Germinal center (tissue), 1 donor: ENCODE results near the gene ANXA5.
"Not testable (repeated sequence)": the region's sequence is repeated elsewhere in the genome, so short reads cannot be mapped to it uniquely, and the experiment has no call there.

Source experiments
- DNase-seq: peaks from one replicate; pipeline ENCODE4 v3.0.0; 2012; ENCODE audit warnings: mixed read lengths, low spot score

Gene ANXA5

DNA sequence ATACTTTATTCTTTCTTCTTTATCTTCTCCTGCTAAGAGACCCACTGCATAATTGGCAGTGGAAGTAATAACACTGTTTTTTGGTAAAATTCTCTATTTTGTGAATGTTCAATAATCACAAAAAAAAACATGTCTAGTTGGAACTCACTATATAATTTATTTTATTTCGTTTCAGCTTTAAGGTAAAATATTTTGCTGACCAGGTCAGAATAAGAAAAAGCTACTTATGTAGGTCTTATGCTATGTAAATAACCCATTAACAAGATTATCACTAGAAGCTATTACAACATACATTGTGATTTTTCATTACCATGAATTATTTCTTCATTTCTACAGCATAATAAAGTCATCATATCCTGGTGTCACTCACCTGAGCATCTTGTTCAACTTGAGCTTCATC lies 19.3 kb downstream of the ANXA5 start:
- DNase-seq = no peak

DNA sequence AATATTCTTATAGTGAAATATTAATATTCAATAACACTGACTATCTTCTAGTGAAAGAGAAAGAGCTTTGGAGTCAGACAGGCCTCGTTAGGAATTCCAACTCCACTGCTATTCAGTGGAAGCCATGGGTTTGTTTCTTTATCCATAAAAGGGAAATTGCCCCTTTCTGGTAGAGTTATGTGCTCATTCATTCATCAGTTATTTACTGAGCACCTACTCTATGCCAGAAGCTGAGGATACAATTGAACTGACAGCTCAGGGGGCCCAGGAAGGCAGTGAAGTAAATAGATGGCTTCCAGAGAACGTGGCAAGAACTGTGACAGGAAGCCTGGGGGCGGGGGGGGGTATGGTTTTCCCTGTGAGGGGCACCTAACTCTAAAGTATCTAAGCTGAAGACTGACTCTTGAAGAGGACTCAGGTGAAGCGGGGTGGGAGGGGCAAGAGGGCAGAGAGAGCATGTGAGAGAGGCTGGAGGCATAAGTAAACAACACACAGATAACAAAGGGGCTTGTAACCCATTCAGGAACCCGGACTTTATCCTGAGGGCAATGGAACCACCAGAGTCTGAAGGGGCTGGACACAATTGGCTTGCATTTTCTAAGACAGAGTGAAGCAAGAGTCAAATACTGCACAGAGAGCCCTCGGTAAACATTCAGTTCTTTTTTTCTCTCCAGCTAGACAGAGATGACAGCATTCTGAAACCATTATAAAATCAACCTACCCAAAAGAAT lies 20.3 kb downstream of the ANXA5 start:
- DNase-seq = no peak

DNA sequence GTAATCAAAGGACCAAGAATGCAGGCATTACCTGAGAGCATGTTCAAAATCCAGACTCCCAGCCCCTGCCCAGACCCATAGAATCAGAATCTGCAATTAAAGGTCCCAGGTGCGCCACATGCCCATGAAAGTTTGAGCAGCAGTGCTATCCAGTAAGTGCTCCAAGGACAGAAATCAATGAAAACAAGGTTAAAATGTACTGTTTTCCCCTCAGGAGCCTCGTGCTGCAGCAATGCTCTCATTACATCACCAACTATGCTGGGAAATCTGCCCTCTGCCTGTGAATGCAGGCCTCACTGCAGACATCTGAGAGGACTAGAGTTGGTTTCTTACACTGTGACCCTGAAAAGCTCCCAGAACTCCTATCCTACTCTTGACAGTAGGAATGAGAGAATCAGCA lies 21.1 kb downstream of the ANXA5 start:
- DNase-seq = no peak

DNA sequence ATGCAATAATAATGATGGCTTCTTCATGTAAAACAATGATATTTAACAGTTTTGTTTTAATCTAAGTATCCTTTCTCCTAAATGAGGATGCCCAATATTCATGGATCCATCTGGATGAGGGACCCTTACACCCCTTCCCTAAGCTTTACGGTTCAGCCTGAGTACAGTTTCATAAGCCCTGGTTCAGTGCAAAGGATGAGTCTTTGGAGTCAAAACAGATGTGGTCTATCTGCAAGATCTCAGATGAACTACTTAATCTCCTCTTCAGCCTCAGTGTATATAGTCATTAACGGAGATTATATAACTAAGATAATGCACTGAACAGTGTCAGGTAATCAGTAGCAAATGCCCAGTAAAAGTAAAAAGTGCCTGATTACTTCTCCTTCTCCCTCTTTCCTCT lies 22.1 kb downstream of the ANXA5 start:
- no peak for DNase-seq

- no peak for DNase-seq
These were observed 22.6 kb downstream of the ANXA5 start for GRCh38 chr4:121674191-121674590.

- DNase-seq = no peak
These were observed 27.6 kb downstream of the ANXA5 start for GRCh38 chr4:121669163-121669550.

DNA sequence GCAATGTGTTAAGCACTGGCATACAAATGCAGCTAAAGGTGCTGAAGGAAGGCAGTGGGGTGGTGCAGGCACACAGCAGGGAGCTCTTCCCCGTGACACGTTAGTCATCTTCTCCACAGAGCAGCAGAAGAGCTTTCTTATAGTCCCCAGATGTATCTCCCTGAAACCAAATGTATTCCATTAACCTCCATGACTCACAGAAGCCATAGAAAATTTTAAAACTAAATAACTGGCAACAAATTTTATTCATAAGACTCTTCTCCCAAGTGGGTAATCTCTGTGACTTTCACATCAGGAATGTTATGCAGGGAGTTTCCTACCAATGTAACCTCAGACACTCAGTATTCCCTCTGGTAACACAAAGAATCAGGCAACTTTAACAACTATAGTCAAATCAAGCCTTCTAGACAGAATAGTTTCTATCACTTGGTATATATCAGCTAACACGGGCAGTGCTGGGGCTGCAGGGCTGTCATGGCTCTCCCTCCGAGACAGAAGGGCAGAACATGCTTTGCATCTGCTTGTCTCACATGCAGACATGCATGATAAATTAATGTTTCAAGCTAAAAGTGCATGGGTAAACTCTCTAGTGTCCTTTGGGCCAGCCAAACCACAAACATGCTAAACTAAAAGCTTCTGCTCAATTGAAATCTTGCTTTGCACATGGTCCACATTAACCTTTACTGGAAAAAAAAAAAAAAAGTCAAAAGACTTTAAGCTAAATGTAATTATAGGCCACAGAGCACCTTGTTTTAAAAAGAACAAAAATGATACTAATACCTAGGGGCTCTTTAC lies 28.2 kb downstream of the ANXA5 start:
- DNase-seq = no peak

DNA sequence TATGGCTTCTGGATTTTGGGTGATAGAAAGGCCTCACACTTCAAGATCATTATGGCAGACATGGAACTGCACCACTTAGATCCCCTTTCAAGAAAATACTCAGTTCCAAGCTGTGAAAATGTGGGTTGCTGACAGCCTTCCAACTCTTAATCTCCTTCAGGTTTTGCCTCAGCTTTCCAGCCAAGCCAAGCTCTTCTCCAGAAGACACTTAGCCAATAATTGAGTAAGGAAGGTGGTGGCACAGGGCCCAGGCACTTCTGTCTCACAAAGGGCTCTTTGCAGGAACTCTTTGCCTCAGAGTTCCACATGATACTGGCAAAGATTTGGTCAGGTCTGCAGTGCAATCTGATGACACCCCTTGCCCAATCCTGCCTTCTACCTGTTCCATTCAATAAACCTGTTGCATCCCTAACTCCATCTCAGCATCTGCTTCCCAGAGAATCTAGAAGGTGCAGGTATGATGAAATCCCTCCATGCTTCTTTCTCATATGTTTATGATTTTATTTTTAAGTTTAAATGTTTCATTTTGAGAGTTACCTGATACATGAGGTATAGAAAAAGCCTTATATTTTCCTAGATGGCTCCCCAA lies 30.6 kb downstream of the ANXA5 start:
- no peak for DNase-seq

DNA sequence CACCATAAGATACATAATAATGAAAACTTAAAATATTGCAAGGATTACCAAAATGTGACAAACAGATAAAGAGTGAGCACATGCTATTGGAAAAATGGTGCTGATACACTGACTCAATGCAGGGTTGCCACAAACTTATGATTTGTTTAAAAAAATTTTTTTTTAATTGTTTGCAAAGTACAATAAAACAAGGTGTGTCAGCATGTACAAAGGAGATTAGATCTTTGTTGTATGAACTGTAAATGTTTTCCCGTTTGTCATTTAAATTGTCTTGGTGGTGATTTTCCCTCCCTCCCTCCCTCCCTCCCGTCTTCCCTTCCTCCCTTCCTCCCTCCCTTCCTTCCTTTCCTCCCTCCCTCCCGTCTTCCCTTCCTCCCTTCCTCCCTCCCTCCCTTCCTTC lies 31.4 kb downstream of the ANXA5 start:
- DNase-seq = no peak

DNA sequence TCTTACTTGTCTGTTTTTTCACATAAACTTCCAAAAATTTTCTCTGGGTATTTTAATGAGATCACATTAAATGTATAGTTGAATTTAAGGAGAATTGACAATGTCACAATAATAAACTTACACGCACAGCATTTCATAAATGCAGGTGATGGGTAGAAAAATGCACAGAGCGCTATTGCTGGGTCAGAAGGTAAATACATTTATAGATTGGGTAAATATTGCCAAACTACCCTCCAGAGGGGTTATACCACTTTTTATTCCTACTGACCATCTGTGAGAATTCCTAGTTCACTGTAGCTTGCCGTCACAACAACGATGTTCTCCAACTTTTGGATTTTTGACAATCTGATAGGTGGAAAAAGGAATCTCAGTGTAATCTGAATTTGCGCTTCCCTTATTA lies 34.6 kb downstream of the ANXA5 start:
- DNase-seq = no peak

DNA sequence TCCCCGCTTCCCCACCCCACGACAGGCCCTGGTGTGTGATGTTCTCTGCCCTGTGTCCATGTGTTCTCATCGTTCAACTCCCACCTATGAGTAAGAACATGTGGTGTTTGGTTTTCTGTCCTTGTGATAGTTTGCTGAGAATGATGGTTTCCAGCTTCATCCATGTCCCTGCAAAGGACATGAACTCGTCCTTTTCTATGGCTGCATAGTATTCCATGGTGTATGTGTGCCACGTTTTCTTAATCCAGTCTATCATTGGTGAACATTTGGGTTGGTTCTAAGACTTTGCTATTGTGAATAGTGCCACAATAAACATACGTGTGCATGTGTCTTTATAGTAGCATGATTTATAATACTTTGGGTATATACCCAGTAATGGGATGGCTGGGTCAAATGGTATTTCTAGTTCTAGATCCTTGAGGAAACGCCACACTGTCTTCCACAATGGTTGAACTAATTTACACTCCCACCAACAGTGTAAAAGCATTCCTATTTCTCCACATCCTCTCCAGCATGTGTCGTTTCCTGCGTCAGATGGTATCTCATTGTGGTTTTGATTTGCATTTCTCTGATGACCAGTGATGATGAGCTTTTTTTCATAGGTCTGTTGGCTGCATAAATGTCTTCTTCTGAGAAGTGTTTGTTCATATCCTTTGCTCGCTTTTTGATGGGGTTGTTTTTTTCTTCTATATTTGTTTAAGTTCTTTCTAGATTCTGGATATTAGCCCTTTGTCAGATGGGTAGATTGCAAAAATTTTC lies 36.4 kb downstream of the ANXA5 start:
- not testable (repeated sequence) for DNase-seq

- no peak for DNase-seq
These were observed 38.7 kb downstream of the ANXA5 start for GRCh38 chr4:121658125-121658524.

- DNase-seq = no peak
These were observed 40.5 kb downstream of the ANXA5 start for GRCh38 chr4:121656269-121656641.

- DNase-seq = no peak
These were observed 41.2 kb downstream of the ANXA5 start for GRCh38 chr4:121655320-121656268.

- DNase-seq = peak; percentile 16
These were observed 42.0 kb downstream of the ANXA5 start for GRCh38 chr4:121654738-121655137.

- no peak for DNase-seq
These were observed 42.8 kb downstream of the ANXA5 start for GRCh38 chr4:121653986-121654385.

GRCh38 chr4:121653214-121653613 lies 43.6 kb downstream of the ANXA5 start:
- DNase-seq = no peak

DNA sequence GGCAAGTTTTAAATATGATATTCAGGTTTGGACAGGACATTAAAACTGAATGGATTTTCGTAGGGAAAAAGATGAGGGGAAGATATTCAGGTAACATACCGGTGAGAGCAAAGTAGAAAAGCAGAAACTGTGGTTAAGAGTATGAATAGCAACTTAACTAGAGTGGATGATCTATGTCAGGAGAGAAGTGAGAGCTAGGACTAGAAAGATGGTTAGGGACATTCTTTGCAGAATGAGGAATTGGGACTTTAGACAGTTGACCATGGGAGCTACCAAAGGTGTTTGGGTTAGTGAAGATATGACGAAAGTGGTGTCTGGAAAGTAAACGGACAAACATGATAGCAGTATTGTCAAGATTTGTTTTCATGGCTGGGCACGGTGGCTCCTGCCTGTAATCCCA lies 45.2 kb downstream of the ANXA5 start:
- DNase-seq = no peak

DNA sequence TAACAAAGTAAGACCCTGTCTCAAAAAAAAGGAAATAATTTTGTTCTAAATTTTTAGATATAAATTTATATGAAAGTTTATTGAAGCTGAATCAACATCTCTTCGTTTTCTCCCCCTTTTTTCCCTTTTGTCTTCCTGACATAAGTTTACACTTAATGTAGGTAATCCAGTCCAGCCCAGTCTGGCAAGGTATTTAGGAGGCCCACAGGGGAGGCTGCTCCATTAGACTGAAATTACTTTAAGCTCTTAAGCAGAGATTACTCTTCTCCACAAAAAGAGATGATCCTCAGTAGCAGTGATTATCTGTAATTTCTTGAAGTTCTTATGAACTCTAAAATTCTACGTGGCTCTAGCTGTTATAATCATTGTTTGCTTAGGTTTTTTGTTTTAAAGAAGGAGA lies 46.0 kb downstream of the ANXA5 start:
- DNase-seq = no peak

- DNase-seq = no peak
These were observed 48.3 kb downstream of the ANXA5 start for GRCh38 chr4:121648516-121648915.

- no peak for DNase-seq
These were observed 53.7 kb downstream of the ANXA5 start for GRCh38 chr4:121642876-121643585.
